Glutamatergic neuron (in vitro differentiated cells): Measurements from ENCODE around the gene LTB. TPM values are rescaled to one million over a fixed set of nuclear protein-coding genes. Genes with fewer than 3 reads are reported as not detected.

Experiments
- DNase-seq: peaks from one replicate; pipeline ENCODE4 v3.0.0; 2022
- H3K27ac Mint-ChIP-seq: one replicate; pipeline ENCODE4 v1.8.0; 2020; ENCODE audit warnings: mild to moderate bottlenecking, mixed read lengths, inconsistent platforms; ENCODE audit not compliant: unreplicated experiment
- H3K27me3 Mint-ChIP-seq: one replicate; pipeline ENCODE4 v1.8.0; 2020; ENCODE audit warnings: mild to moderate bottlenecking, moderate library complexity, mixed read lengths, inconsistent platforms; ENCODE audit not compliant: unreplicated experiment
- H3K36me3 Mint-ChIP-seq: one replicate; pipeline ENCODE4 v1.8.0; 2020; ENCODE audit warnings: mild to moderate bottlenecking, mixed read lengths, inconsistent platforms; ENCODE audit not compliant: unreplicated experiment
- H3K4me1 Mint-ChIP-seq: one replicate; pipeline ENCODE4 v1.8.0; 2020; ENCODE audit warnings: mild to moderate bottlenecking, low read depth, mixed read lengths, inconsistent platforms; ENCODE audit not compliant: unreplicated experiment
- H3K4me3 Mint-ChIP-seq: one replicate; pipeline ENCODE4 v1.8.0; 2020; ENCODE audit warnings: mild to moderate bottlenecking, mixed read lengths, inconsistent platforms; ENCODE audit not compliant: unreplicated experiment
- H3K9me3 Mint-ChIP-seq: one replicate; pipeline ENCODE4 v1.8.0; 2020; ENCODE audit warnings: mild to moderate bottlenecking, moderate library complexity, mixed read lengths, inconsistent platforms; ENCODE audit not compliant: unreplicated experiment
- CTCF ChIP-seq: fragments of 200-600 bp; sonication (generic); IDR thresholded peaks from one replicate; pipeline ENCODE4 v1.5.0; 2021; ENCODE audit not compliant: partially characterized antibody, unreplicated experiment
- total RNA-seq: library from RNA; stranded (reverse); fragmentation: NEBNext Ultra II Directional; extraction: Animal tissue kit (Norgen Biotek cat#: 25700); gene quantifications from one replicate; pipeline ENCODE4 v1.2.1, GENCODE V29; 2021; ENCODE audit not compliant: unreplicated experiment

The LTB gene
- total RNA-seq, 1 donor from 2014 or later = not detected

GRCh38 chr6:31576897-31577578 is 5.2 kb downstream of the LTB start:
- Mint-ChIP-seq H3K9me3 (peaks cover 10% of the 10 kb centered on the region), H3K27me3 (peaks cover 12% of the 10 kb centered on the region), H3K4me3 (no peak overlapping the region), H3K4me1 (peaks cover 5% of the 10 kb centered on the region), H3K36me3 (no peaks in the 10 kb centered on the region), H3K27ac (no peak overlapping the region)
- TF ChIP-seq CTCF = no peak
- DNase-seq = no peak

- Mint-ChIP-seq H3K4me3 (peak overlapping the region; percentile 7), H3K27ac (no peak overlapping the region), H3K4me1 (peaks cover 4% of the 10 kb centered on the region), H3K27me3 (peaks cover 12% of the 10 kb centered on the region), H3K9me3 (peaks cover 10% of the 10 kb centered on the region), H3K36me3 (no peaks in the 10 kb centered on the region)
- no peak for TF ChIP-seq CTCF
- DNase-seq = no peak
Measured at GRCh38 chr6:31575952-31576685, 6.1 kb downstream of the LTB start.

- no peak for DNase-seq
- Mint-ChIP-seq H3K9me3 (peaks cover 10% of the 10 kb centered on the region), H3K4me3 (peak within 1 kb of the TSS; percentile 7), H3K27ac (no peak within 1 kb of the TSS), H3K36me3 (no peaks in the 10 kb centered on the region), H3K27me3 (peaks cover 10% of the 10 kb centered on the region), H3K4me1 (peaks cover 3% of the 10 kb centered on the region)
- no peak for TF ChIP-seq CTCF
Measured at GRCh38 chr6:31575335-31575901, 6.8 kb downstream of the LTB start, which contains the start of gene TNF. TNF (plus strand) TSS chr6:31575565; CDS start chr6:31575742, 177 bp downstream.

GRCh38 chr6:31574106-31575061 is 7.8 kb downstream of the LTB start:
- peaks cover 10% of the 10 kb centered on the region for H3K27me3 Mint-ChIP-seq
- DNase-seq = no peak
- no peak for TF ChIP-seq CTCF

More at GRCh38 chr6:31574106-31575061, 7.8 kb downstream of the LTB start:
- peaks cover 10% of the 10 kb centered on the region for H3K9me3 Mint-ChIP-seq
- H3K36me3 Mint-ChIP-seq = no peaks in the 10 kb centered on the region
- peaks cover 3% of the 10 kb centered on the region for H3K4me1 Mint-ChIP-seq
- no peak overlapping the region for H3K4me3 Mint-ChIP-seq
- no peak overlapping the region for H3K27ac Mint-ChIP-seq
